Endothelial cell of hepatic sinusoid (primary cell): ENCODE results near the gene SLC38A3.

ENCODE experiments used
- in situ Hi-C: cut with HindIII; loops from 2 replicates; pipeline ENCODE4 v1.10.0; 2017; ENCODE audit warnings: low sequenced_read_pairs

SLC38A3 gene

DNA sequence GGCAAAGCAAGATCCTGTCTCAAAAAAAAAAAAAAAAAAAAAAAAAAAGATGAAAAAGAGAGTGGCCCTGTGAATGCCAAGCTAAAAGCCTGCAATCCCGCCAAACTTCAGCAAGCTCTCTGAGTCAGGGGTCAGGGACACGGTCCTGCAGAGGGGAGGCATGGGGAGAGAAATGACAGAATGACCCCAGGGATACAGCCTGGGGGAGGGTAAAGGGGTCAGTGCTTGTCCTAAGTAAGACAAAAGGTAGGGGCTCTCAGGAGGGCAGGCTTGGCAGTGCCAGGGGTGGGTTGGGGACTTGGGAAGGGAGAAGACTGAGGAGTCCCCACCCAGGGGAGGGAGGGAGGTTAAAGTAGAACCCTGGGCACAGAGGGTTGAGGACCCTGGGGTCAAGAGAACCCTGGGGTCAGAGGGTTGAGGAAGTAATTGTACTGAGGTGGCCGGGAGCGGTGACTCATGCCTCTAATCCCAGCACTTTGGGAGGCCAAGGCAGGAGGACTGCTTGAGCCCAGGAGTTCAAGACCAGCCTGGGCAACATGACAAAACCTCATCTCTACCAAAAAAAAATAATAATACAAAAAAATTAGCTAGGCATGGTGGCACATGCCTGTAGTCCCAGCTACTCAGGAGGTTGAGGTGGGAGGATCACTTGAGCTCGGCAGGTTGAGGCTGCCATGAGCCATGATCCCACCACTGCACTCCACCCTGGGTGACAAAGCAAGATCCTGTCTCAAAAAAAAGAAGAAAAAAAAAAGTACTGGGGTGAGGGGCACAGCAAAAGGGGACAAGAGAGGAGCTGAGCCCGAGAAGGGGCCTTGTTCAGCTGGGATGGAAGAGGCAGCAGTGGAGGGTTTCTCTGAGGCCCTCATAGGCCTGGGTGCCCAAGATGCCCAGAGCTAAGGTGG, 58.7 kb downstream of the SLC38A3 start:
- in situ Hi-C loops, result loop anchor here (5.0 kb wide), 1 partner anchor 41 kb away; no protein-coding TSS in a partner anchor

DNA sequence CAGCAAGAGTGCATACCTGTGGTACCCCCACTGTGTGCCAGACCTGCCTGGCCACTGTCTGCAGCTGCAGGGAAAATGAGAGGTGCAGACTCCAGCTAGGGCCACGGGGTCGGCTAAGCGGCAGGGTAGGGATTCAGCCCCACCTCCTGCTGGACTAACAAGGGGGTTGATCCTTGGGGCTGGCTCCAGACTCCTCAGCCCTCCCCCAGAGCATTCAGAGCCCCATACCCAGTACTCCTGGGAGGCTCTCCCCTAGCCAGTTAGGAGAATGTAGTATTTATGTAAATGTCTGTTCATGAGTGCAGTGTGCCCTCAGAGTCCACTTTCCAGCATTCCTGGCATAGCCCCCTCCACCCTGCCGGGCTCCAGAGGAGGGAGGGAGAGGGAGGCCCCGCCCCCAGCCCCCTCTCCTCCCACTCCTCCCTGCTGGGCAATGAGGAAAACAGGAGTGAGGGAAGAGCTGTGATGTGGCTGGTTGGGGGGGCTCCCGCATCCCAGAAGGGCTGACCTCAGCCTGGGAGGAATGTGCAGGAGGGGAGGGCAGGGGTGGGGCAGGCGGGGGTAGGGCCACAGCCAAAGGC, 59.4 kb downstream of the SLC38A3 start:
- in situ Hi-C loops, result loop anchor here (5.0 kb wide), 1 partner anchor 42 kb away; no protein-coding TSS in a partner anchor

DNA sequence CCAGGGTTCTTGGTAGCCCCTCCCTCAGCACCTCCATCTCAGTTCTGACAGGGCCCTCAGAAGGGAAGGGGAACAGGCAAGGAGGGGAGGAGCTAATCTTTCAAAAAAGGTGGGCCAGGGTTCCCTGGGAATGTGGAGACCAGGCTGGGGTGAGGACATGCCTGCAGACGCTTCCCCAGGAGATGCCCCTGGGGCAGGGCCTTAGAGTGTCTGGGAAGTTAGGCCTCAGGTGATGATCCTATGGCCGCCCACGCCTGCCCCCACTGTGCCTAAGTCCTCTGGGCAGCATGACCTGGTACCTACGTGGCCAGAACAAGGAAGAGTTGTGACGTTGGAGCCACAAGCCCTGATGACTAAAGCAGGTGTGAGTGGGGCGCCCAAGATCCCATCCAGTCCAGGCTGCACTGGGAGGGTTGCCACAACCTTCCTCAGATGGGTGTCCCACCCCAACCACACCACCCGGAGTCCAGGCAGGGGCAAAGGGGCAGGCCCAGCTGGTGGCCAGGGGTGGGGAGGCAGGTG, 60.0 kb downstream of the SLC38A3 start:
- in situ Hi-C loops, result loop anchor here (5.0 kb wide), 1 partner anchor 43 kb away; no protein-coding TSS in a partner anchor

DNA sequence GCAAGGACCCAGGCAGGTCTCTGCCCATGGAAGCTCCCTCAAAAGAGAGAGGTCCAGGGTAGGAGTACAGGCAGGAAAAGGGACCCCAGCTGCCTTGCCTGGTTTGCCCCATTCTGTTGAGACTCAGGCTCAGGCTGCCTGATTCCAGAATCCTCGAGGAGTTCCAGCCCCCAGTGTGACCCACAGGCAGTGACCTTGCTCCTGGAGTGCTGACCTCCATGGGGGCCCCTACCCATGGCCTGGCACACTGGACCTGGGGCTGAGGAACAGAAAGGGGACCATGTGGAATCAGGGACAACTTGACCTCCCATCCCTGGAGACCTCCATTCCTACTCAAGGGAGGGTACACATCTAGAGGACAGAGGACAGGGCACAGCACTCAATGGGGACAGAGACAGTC, 60.5 kb downstream of the SLC38A3 start:
- in situ Hi-C loops, result no loop called here

DNA sequence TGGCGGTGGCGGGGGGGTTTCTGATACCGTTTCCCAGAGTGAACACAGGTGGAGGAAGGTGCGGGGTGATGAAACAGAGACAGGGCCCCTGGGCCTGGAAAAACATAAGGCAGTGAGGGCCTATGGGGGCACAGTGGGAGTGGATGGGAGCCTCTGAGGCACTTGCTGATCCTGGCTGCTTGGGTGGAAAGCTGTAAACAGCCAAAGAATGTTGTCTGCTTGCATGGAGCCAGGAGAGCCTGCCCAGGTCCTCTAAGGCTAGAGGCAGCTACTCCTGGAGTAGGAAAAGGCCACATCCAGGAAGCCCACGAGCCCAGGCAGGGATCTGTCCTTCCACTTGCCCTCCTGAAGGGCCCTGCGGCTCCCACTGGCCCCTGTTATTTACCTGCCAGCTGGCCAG, 60.9 kb downstream of the SLC38A3 start:
- in situ Hi-C loops, result no loop called here

DNA sequence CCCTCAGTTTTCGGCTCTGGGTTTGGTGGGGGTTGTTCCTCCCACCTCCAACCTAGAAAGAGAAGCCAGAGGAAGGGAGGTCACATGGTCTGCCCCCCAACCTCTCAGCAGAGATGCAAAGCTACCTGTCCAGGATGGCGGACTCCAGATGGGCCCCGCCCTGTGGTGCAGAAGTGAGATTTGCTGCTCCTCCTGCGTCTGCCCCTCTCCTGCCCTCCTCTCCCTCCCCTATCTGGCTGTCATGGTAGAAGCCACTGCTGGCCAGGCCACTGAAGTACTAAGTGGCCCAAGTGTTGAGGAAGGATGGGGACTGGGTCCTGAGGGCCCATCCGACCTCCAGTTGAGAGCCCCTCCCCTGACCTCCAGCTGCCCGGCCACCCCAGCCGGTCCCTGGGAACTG, 61.8 kb downstream of the SLC38A3 start:
- in situ Hi-C loops, result no loop called here

DNA sequence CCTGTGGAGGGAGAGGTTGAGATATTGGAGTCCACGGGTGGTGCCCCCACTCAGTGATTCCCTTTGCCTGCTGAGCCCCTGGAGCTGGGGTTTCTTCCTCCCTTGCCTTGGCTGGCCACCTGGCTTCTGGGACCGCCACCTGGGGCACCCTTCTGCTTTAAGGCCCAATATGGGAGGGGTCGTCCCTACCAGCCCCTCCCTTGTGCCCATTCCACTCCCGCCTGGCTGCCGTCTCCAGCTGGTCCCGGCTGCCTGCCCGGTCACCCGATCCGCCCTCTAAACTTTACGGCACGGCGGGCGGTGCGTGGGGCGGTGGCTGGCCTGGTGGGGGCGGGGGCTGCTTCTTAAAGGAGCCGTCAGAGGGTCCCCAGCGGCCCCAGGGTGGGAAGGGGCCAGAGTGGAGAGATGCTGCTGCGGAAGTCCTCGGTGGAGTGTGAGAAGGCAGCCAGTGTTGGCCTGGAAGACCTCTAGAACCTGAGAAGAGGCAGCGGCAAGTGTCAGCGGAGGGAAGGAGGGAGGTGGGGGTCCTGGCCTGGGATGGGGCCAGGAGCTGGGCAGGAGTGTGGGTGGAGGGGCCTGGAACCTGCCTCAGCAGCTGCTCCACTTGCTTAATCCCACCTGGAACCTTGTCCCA, 62.3 kb downstream of the SLC38A3 start:
- in situ Hi-C loops, result no loop called here

DNA sequence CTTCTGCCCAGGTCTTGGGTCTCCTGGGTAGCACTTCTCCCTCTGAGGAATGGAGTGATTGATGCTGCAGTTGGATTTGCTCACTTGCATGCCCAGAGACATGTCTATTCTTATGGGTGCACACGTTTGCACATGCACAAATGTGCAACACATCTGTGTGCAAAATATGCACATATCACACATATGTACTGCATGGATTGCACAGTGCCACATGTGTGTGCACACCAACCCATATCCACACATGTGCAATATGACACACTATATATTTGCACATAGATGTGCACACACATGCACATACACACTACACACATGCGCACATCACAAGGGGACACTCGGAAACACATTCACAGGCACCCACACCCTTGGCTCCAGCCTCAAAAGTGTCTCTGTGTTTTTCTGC, 63.2 kb downstream of the SLC38A3 start:
- in situ Hi-C loops, result no loop called here

DNA sequence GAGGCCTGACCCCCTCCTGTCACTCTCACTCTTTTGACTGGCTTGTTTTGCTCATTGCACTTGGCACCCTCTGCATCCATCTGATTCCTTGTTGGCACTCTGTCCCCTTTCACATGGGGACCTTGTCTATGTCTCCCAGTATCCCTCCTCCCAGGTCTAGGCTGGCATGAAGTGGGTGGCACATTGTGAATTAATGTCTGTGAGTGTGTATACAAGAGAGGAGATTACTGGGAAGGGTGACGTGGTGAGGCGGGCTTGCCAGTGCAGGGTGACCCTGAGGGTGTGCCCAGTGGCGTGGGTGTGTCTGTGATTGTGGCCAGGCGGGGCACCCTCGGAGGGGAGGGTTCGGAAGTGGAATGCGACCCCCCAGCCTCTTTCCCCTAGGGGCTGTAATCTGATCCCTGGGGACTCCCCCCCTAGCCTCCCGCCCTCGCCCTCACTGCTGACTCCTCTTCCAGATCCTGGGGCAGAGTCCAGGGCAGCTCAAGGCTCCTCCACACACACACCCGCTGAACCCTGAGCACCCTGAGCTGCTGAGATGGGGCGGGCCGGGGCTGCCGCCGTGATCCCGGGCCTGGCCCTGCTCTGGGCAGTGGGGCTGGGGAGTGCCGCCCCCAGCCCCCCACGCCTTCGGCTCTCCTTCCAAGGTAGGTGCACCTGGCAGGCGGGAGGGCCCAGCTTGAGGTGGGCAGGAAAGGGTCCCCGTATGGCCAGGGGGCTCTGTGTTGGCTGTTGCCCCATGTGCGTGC, 63.8 kb downstream of the SLC38A3 start, which contains the start of gene SEMA3B:
Gene SEMA3B, plus strand, starts transcription at position 445 of the 749 bp plus-strand sequence. Its CDS starts 94 bp downstream, at position 539.
- in situ Hi-C loops, result no loop called here

DNA sequence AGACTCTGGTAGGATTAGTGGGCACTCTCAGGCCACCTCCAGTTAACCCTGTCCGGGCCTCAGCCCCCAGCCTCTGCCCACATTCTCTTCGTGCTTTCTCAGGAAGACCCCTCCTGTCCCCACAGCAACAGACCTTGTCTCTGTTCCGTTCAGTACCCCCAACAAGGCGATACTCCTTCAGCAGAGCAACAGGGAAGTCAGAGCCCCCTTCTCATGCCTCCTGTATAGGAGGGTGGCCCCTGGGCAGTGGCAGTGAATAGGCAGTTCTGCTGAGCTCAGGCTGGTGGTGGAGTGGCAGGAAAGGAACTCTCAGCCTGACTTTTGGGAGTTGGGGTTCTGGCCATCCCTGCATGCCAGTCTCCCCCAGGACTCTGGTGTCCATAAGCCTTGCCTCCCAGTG, 64.4 kb downstream of the SLC38A3 start:
- in situ Hi-C loops, result no loop called here

DNA sequence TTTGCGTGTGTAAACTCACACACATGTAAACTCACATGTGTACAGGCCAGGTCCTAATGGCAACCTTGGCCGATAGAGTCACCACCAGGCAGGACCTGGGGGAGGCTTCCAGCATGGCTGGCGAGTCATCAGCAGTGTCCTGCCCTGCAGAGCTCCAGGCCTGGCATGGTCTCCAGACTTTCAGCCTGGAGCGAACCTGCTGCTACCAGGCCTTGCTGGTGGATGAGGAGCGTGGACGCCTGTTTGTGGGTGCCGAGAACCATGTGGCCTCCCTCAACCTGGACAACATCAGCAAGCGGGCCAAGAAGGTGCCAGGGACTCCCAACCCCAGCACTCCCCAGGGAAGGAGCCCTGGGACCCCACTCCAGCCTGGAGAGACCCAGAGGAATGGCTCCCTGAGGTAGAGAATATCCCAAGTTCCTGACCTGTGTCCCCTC, 64.9 kb downstream of the SLC38A3 start:
- in situ Hi-C loops, result no loop called here

DNA sequence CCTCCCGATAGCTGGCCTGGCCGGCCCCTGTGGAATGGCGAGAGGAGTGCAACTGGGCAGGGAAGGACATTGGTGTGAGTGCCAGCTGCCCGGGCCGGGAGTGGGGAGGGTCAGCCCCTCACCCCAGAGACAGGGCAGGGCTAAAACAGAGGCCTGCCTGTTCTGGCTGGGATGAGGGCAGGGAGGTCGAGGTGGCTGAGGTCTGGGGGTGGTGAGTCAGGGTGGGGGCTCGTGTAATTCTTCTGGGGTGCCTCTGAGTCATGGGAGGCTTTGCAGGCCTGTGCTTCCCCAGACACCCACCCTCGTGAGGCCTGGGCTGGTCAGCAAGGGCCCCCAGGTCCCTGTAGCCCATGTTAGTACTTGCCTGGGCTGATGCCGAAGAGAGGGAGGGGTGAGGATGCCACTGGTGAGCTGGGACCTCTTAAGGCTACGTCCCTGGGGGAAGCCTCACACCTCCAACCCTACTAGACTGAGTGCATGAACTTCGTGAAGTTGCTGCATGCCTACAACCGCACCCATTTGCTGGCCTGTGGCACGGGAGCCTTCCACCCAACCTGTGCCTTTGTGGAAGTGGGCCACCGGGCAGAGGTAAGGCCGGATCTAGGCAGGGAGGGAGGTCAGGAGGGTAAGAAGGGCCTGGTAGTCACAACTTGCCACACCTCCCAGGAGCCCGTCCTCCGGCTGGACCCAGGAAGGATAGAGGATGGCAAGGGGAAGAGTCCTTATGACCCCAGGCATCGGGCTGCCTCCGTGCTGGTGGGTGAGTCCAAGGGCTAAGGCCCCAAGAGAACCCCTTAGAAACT, 65.6 kb downstream of the SLC38A3 start:
- in situ Hi-C loops, result no loop called here
